ENCODE data around the gene SPEM1. TPM values are rescaled to one million over a fixed set of nuclear protein-coding genes. Genes with fewer than 3 reads are reported as not detected.

The SPEM1 gene
- total and polyA plus RNA-seq, 2 donors = not detected

DNA sequence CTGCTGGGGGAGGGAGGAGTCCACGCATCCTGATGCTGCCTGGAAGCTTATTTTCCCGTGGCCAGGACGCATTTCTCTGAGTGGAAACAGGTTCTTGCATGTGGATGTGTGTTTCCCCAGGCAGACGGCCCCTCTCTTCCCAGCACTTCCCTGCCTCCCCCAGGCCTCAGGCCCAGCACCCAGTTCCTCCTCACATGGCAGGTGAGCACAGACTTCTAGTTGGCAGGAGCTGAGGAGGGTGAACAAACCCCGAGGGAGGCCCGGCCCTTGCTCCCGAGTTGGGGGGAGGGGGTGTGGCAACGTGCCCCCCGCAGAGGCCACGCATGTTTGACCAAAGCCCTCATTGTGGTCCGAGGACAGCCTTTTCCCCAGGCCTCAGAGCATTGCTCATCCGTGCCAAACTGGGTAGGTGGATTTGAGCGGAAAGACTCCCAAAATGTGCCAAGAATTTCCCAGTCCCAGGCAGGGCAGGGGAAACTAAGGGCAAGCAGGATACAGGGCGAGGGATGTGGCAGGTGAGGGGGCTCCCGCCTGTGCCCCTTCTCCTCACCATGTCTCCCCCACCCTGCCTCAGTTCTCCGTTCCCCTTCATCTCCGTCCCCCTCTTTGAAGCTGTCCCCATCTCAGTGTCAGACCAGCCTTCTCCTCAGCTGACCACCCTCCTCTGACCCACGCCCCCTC is 1.5 kb upstream of the SPEM1 start:
- no peak overlapping the region for H3K4me3 ChIP-seq (ENCODE audit: low read depth, low read length)
- H3K4me1 ChIP-seq (ENCODE audit: insufficient read depth) = no peaks in the 10 kb centered on the region
- DNase-seq (ENCODE audit: extremely low spot score) = no peak
- no peak overlapping the region for H3K27ac ChIP-seq (ENCODE audit: low read depth)
- H3K36me3 ChIP-seq (ENCODE audit: insufficient read depth) = no peaks in the 10 kb centered on the region
- 68% methylated on average over 18 of the region's 18 CpGs for WGBS

DNA sequence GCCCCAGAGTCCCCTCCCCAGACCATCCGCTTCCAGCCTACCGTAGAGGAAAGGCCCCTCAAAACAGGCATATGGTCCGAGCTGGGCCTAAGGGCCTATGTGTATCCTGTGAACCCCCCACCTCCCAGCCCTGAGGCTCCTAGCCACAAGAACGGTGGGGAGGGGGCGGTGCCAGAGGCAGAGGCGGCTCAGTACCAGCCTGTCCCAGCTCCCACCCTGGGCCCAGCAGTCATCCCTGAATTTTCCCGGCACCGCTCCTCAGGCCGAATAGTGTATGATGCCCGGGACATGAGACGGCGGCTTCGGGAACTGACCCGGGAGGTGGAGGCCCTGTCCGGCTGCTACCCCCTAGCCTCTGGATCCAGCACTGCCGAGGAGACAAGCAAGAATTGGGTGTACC is 1.1 kb downstream of the SPEM1 start:
- no peak for DNase-seq (ENCODE audit: extremely low spot score)
- Histone ChIP-seq H3K27ac (ENCODE audit: low read depth) (no peak overlapping the region), H3K4me1 (ENCODE audit: insufficient read depth) (no peaks in the 10 kb centered on the region), H3K4me3 (ENCODE audit: low read depth, low read length) (no peak overlapping the region), H3K36me3 (ENCODE audit: insufficient read depth) (no peaks in the 10 kb centered on the region)
- 92% methylated on average over 16 of the region's 16 CpGs for WGBS

DNA sequence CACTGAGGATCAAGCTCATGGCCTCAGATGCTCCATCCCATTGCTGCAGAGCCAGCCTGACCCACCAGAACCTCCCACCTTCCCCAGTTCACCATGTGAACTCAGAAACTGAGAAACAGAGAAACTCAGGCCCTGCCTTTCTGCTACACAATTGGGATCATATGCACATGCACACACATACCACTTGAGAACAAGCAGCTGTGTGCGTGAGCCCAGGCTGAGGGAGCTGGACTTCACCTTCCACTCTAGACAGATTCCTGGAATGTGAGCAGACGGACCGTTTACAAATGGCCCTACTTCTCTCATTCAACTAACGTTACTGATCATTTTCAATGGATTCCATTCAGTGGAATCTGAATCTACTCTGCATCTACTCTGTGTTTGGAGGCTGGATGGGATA is 3.6 kb downstream of the SPEM1 start:
- H3K4me3 ChIP-seq (ENCODE audit: low read depth, low read length) = no peak overlapping the region
- WGBS = 38% methylated on average over 4 of the region's 4 CpGs
- no peak for DNase-seq (ENCODE audit: extremely low spot score)
- H3K27ac ChIP-seq (ENCODE audit: low read depth) = no peak overlapping the region
- no peaks in the 10 kb centered on the region for H3K36me3 ChIP-seq (ENCODE audit: insufficient read depth)
- H3K4me1 ChIP-seq (ENCODE audit: insufficient read depth) = no peaks in the 10 kb centered on the region

DNA sequence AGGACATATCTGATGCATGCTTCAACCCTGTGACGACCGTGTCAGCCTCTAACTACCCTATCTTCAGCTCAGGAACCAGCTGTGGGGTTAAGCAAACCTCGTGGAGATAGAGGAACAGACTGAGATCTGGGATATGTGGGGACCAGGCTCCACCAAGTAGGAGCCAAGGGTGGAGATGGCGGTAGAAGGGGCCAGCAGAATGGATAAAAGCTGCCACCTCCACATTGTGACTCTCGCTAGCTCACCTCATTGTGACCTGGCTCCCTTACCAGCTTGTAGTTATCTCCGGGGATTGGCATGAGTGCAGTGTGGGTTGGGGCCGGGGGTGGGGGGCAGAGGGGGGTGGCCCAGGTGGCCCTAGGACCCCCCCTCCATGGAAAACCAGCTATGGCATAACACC is 5.2 kb downstream of the SPEM1 start, which contains the start of gene SPEM2:
Gene SPEM2, plus strand, starts transcription at position 301 of the 400 bp plus-strand sequence. Its CDS starts 73 bp downstream, at position 374.
- no peaks in the 10 kb centered on the region for H3K4me1 ChIP-seq (ENCODE audit: insufficient read depth)
- 87% methylated on average over 7 of the region's 7 CpGs for WGBS
- H3K27ac ChIP-seq (ENCODE audit: low read depth) = no peak within 1 kb of the TSS
- DNase-seq (ENCODE audit: extremely low spot score) = no peak
- no peaks in the 10 kb centered on the region for H3K36me3 ChIP-seq (ENCODE audit: insufficient read depth)
- no peak within 1 kb of the TSS for H3K4me3 ChIP-seq (ENCODE audit: low read depth, low read length)

DNA sequence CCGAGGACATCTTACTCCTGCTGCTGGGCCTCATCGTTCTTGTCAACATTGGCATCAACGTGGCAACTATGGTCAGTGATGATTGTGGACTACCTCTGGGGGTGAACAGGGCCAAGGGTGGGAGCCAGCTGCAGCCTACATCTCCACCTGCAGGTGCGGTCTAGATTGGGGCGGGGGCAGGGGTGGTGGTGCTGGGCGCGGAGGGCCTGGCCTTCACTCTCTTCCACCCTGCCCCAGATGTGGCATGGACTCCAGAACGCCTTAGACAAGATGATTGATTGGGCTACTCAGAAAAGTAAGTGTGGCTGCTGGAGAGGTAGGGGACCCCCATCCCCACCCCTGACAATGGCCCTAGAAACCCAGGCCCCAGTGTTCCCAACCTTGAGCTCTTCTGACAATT is 5.6 kb downstream of the SPEM1 start:
- Histone ChIP-seq H3K27ac (ENCODE audit: low read depth) (no peak overlapping the region), H3K4me1 (ENCODE audit: insufficient read depth) (no peaks in the 10 kb centered on the region), H3K4me3 (ENCODE audit: low read depth, low read length) (no peak overlapping the region), H3K36me3 (ENCODE audit: insufficient read depth) (no peaks in the 10 kb centered on the region)
- WGBS = 82% methylated on average over 8 of the region's 8 CpGs
- DNase-seq (ENCODE audit: extremely low spot score) = no peak

DNA sequence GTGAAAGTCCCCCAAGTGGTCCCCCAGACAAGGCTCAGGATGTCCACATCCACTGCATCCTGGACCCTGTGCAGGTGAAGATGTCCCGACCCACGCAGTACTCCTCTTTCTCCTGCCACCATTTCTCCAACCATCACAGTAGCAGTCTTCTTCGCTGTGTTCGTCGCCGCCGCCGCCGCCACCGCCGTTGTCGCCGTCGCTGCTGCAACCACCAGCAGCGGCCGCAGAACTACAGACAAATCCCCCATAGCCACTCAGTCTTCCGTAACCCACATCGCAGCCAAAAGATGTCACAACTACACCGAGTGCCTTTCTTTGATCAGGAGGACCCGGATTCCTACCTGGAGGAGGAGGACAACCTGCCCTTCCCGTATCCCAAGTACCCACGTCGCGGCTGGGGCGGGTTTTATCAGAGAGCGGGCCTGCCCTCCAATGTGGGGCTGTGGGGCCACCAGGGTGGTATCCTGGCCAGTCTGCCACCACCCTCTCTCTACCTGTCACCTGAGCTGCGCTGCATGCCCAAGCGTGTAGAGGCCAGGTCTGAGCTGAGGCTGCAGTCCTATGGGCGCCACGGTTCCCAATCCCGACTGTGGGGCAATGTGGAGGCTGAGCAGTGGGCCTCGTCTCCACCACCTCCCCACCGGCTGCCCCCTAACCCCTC is 6.2 kb downstream of the SPEM1 start:
- no peaks in the 10 kb centered on the region for H3K36me3 ChIP-seq (ENCODE audit: insufficient read depth)
- H3K4me3 ChIP-seq (ENCODE audit: low read depth, low read length) = no peak overlapping the region
- H3K27ac ChIP-seq (ENCODE audit: low read depth) = no peak overlapping the region
- 94% methylated on average over 33 of the region's 33 CpGs for WGBS
- no peak for DNase-seq (ENCODE audit: extremely low spot score)
- H3K4me1 ChIP-seq (ENCODE audit: insufficient read depth) = no peaks in the 10 kb centered on the region

DNA sequence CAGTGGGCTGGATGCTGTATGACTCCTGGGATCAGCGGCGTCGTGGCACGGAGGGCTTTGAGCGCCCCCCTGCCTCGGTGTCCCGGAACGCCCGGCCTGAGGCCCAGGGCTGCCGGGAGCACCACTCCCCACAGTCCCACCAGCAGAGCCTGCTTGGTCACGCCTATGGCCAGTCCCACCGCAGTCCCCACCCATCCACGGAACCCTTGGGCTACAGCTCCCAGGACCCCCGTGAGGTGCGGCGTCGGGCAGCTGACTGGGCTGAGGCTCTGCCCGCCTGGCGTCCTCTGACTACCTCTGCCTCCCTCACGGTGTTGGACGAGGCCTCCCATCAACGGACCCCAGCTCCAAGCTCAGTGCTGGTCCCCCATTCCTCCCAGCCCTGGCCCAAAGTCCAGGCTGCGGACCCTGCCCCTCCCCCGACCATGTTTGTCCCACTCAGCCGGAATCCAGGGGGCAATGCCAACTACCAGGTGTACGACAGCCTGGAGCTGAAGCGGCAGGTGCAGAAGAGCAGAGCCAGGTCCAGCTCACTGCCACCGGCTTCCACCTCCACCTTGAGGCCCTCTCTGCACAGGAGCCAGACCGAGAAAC is 6.9 kb downstream of the SPEM1 start:
- H3K4me1 ChIP-seq (ENCODE audit: insufficient read depth) = no peaks in the 10 kb centered on the region
- no peak overlapping the region for H3K4me3 ChIP-seq (ENCODE audit: low read depth, low read length)
- 90% methylated on average over 29 of the region's 29 CpGs for WGBS
- H3K36me3 ChIP-seq (ENCODE audit: insufficient read depth) = no peaks in the 10 kb centered on the region
- H3K27ac ChIP-seq (ENCODE audit: low read depth) = no peak overlapping the region
- DNase-seq (ENCODE audit: extremely low spot score) = no peak

DNA sequence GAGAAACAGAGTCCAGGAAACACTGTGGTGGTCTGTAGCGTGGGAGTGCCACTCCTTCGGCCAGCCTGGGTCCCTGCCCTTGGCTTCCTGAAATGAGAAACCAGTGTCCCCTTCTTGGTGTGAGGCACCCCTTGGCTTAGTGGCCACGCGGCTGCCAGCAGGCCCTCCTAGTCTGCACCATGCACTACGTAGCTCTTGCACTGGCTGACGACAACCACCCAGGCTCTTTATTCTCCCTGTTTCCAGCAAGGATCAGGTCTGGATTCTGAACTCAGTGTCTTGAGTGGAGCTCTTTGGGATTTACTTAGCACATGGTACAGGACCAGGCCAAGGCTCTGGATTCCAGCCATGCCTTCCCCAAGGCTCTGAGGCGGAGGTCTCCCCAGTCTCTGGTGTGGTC is 7.4 kb downstream of the SPEM1 start:
- WGBS = 89% methylated on average over 7 of the region's 7 CpGs
- H3K27ac ChIP-seq (ENCODE audit: low read depth) = no peak overlapping the region
- no peaks in the 10 kb centered on the region for H3K4me1 ChIP-seq (ENCODE audit: insufficient read depth)
- H3K4me3 ChIP-seq (ENCODE audit: low read depth, low read length) = no peak overlapping the region
- no peak for DNase-seq (ENCODE audit: extremely low spot score)
- H3K36me3 ChIP-seq (ENCODE audit: insufficient read depth) = no peaks in the 10 kb centered on the region

DNA sequence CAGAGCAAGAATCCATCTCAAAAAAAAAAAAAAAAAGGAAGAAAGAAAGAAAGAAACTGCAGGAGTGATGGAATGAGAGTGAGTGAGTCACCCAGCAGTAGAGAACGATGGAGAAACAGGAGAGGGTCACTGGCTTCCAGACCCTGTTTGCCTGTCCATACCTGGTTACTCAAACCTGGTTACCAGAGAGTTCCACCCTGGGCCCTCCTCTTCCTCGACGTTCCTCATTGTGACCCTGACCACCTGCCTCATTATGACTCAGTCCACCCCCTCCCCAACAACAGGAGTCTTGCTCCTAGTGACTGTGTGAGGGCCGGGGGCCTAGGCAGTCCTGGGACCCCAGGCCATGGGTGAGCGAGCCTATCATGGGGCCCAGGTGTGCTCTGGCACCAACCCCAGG is 8.4 kb downstream of the SPEM1 start, which contains the start of gene SPEM3:
Gene SPEM3, plus strand, starts transcription at position 301 of the 400 bp plus-strand sequence. Its CDS starts 46 bp downstream, at position 347.
- H3K4me3 ChIP-seq (ENCODE audit: low read depth, low read length) = no peak within 1 kb of the TSS
- WGBS = 64% methylated on average over 5 of the region's 5 CpGs
- no peaks in the 10 kb centered on the region for H3K4me1 ChIP-seq (ENCODE audit: insufficient read depth)
- H3K27ac ChIP-seq (ENCODE audit: low read depth) = no peak within 1 kb of the TSS
- no peaks in the 10 kb centered on the region for H3K36me3 ChIP-seq (ENCODE audit: insufficient read depth)
- DNase-seq (ENCODE audit: extremely low spot score) = no peak

DNA sequence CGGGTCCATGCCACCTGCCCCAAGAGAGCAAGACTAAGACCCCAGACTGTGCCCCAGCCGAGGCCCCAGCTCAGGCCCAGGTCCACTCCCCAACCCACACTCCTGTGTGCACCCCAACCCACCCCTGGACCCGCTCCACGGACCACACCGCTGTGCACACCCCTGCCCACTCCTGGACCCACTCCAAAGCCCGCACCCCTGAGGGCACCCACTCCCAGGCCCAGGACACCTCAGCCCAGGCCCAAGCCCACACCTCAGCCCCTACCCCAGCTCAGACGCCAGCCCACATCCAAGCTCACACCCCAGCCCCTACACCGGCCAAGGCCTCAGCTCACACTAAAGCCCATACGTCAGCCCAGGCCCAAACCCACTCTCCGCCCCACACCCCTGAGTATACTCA is 9.6 kb downstream of the SPEM1 start:
- DNase-seq (ENCODE audit: extremely low spot score) = no peak
- H3K4me1 ChIP-seq (ENCODE audit: insufficient read depth) = no peaks in the 10 kb centered on the region
- H3K4me3 ChIP-seq (ENCODE audit: low read depth, low read length) = no peak overlapping the region
- H3K27ac ChIP-seq (ENCODE audit: low read depth) = no peak overlapping the region
- no peaks in the 10 kb centered on the region for H3K36me3 ChIP-seq (ENCODE audit: insufficient read depth)
- 93% methylated on average over 10 of the region's 10 CpGs for WGBS

DNA sequence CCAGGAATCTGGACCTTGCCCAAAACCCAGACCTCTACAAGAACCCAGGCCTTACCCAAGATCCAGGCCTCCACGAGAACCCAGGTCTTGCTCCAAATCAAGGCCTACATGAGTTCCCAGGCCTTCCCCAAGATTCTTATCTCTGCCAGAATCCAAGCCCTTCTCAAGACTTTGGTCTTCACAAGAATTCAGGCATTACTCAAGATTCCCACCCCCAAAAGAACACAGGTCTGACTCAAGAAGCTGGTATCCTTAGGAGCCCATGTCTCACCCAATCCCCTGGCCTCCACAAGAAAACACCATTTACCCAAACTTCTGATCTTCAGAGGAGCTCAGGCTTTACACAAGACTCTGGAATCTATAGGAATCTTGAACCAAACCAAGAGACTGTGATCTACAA is 11.1 kb downstream of the SPEM1 start:
- Histone ChIP-seq H3K36me3 (ENCODE audit: insufficient read depth) (no peaks in the 10 kb centered on the region), H3K4me3 (ENCODE audit: low read depth, low read length) (no peak overlapping the region), H3K4me1 (ENCODE audit: insufficient read depth) (no peaks in the 10 kb centered on the region), H3K27ac (ENCODE audit: low read depth) (no peak overlapping the region)
- no peak for DNase-seq (ENCODE audit: extremely low spot score)
- WGBS = 89% methylated on average over 1 of the region's 1 CpG

DNA sequence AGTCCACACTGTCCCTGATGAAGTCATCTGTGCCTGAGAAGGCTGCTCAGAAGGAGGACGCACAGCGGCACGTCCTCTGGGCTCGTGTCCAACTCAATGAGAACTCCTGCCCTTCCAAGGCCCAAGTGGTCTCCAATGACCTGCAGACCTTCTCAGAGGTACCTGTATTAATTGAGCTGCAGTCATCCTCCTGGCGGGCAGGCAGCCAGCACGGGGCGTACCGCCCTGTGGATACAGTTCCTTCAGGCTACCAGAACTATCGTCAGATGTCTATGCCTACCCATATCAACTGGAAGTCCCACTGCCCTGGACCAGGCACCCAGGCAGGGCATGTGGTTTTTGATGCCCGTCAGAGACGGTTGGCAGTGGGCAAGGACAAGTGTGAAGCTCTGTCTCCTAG is 12.2 kb downstream of the SPEM1 start:
- Histone ChIP-seq H3K4me1 (ENCODE audit: insufficient read depth) (no peaks in the 10 kb centered on the region), H3K36me3 (ENCODE audit: insufficient read depth) (no peaks in the 10 kb centered on the region), H3K4me3 (ENCODE audit: low read depth, low read length) (no peak overlapping the region), H3K27ac (ENCODE audit: low read depth) (no peak overlapping the region)
- 92% methylated on average over 11 of the region's 11 CpGs for WGBS
- no peak for DNase-seq (ENCODE audit: extremely low spot score)

DNA sequence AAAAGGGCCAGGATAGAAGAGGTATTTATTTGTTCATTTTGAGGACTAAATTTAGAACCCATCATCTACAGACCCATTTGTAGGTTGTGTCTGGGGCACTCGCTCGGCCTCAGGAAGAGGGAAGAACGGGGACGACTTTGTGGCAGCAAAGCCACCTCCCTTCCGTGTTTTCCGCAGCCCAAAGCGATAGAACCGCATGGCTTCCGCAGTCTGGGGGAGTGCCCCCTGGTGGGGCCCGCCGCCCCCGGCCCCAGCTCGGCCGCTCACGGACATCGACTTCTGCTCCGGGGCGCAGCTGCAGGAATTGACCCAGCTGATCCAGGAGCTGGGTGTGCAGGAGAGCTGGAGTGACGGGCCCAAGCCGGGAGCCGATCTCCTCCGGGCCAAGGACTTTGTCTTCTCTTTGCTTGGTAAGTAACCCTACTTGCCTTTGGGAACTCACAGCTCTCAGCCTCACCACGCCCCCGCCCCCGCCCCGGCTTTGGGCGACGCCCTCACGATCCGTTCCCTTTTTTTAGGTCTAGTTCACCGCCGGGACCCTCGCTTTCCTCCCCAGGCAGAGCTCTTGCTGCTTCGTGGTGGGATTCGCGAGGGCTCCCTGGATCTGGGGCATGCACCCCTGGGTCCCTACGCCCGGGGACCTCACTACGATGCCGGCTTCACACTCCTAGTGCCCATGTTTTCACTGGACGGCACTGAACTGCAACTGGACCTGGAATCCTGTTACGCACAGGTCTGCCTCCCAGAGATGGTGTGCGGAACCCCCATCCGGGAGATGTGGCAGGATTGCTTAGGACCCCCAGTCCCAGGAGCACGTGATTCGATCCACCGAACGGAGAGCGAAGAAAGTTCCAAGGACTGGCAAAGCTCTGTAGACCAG is 15.8 kb downstream of the SPEM1 start:
- peak overlapping the region; percentile 47 for H3K27ac ChIP-seq (ENCODE audit: low read depth)
- DNase-seq (ENCODE audit: extremely low spot score) = no peak
- H3K4me1 ChIP-seq (ENCODE audit: insufficient read depth) = peaks cover 2% of the 10 kb centered on the region
- no peaks in the 10 kb centered on the region for H3K36me3 ChIP-seq (ENCODE audit: insufficient read depth)
- 8% methylated on average over 49 of the region's 49 CpGs for whole genome bisulfite sequencing
- peak overlapping the region; percentile 37 for H3K4me3 ChIP-seq (ENCODE audit: low read depth, low read length)
